Breast epithelium (tissue), 3 donors: ENCODE measurements around the gene TXNDC2.

Experiments used
- CTCF ChIP-seq, 3 donors: fragments of 450-650 bp; IDR thresholded peaks; one replicate each; pipeline ENCODE4 v1.5.1; 2016 to 2017; ENCODE audit warnings: antibody characterized with exemption in 3 of 3, mild to moderate bottlenecking in 3 of 3, moderate library complexity in 3 of 3
- POLR2AphosphoS5 ChIP-seq, 3 donors: sonication (generic); formaldehyde crosslinking; IDR thresholded peaks; one replicate each; pipeline ENCODE4 v1.6.1; 2017; ENCODE audit warnings: antibody characterized with exemption in 3 of 3

- TF ChIP-seq CTCF (IDR thresholded peaks at IDR 0.05) (no peak), POLR2AphosphoS5 (IDR thresholded peaks at IDR 0.05) (no peak)
Observed at GRCh38 chr18:9849407-9850283, 36.1 kb upstream of the TXNDC2 start.
